ENCODE data around the gene NDUFA11.
"Not testable (repeated sequence)": the region's sequence is repeated elsewhere in the genome, so short reads cannot be mapped to it uniquely, and the experiment has no call there.

The NDUFA11 gene

GRCh38 chr19:5851302-5851701 lies 52.3 kb downstream of the NDUFA11 start, which contains the start of gene FUT3:
TSS of gene FUT3 (minus strand) at chr19:5851449.
- DNase-seq = no peak

GRCh38 chr19:5850743-5851293 lies 52.8 kb downstream of the NDUFA11 start:
- no peak for DNase-seq

GRCh38 chr19:5850189-5850588 lies 53.4 kb downstream of the NDUFA11 start:
- DNase-seq = no peak

- DNase-seq = not testable (repeated sequence)
Measured at GRCh38 chr19:5848621-5849020, 55.0 kb downstream of the NDUFA11 start.

GRCh38 chr19:5847846-5848245 lies 55.7 kb downstream of the NDUFA11 start:
- DNase-seq = not testable (repeated sequence)
